H1 (cell line): ENCODE measurements around the gene SPDYE3. TPM values are rescaled to one million over a fixed set of nuclear protein-coding genes. Genes with fewer than 3 reads are reported as not detected.
"Not testable (repeated sequence)": the region's sequence is repeated elsewhere in the genome, so short reads cannot be mapped to it uniquely, and the experiment has no call there.

Source experiments
- CTCF ChIA-PET: fragments of 300-600 bp; sonication (Branson Sonifier 250); formaldehyde crosslinking; loops from one replicate; lab custom pipeline; 2021; ENCODE audit not compliant: partially characterized antibody; lab: Charles Lee
- POLR2A ChIA-PET: fragments of 300-600 bp; sonication (Branson Sonifier 250); formaldehyde crosslinking; loops from one replicate; lab custom pipeline; 2021; ENCODE audit warnings: inconsistent platforms; ENCODE audit not compliant: partially characterized antibody; lab: Charles Lee
- DNase-seq, 2 experiments: peaks; one replicate each; pipeline versions ENCODE4 v3.0.0 to v3.0.0-alpha.2; 2010 to 2022; ENCODE audit warnings: low spot score in 2 of 2, low read depth in 1 of 2, mixed read lengths in 1 of 2
- FAIRE-seq: peaks from 2 replicates; lab custom pipeline; 2011; peaks lifted over from hg19 to GRCh38; lab: Jason Lieb, UNC
- H2AFZ ChIP-seq: 2 replicates; pipeline ENCODE4 v1.8.1; 2012; ENCODE audit warnings: low read length, inconsistent platforms
- H2AK5ac ChIP-seq: 2 replicates; pipeline ENCODE4 v1.6.1; 2013; ENCODE audit warnings: low read depth, low read length
- H2BK120ac ChIP-seq: replicated peaks from 2 replicates; pipeline ENCODE3; 2013; ENCODE audit warnings: low read depth, low read length, inconsistent platforms
- H2BK12ac ChIP-seq: 2 replicates; pipeline ENCODE4 v1.6.1; 2013; ENCODE audit warnings: low read depth, low read length
- H2BK15ac ChIP-seq: 2 replicates; pipeline ENCODE4 v1.6.1; 2013; ENCODE audit warnings: low read length
- H2BK20ac ChIP-seq: 2 replicates; pipeline ENCODE4 v1.6.1; 2013; ENCODE audit warnings: low read length
- H2BK5ac ChIP-seq: 2 replicates; pipeline ENCODE4 v1.6.1; 2013; ENCODE audit warnings: low read depth, low read length
- H3K14ac ChIP-seq: 2 replicates; pipeline ENCODE4 v1.6.1; 2013; ENCODE audit warnings: inconsistent platforms; ENCODE audit not compliant: insufficient read length
- H3K18ac ChIP-seq: 2 replicates; pipeline ENCODE4 v1.6.1; 2013; ENCODE audit warnings: low read length; ENCODE audit errors: extremely low read depth
- H3K23ac ChIP-seq: 2 replicates; pipeline ENCODE4 v1.6.1; 2013; ENCODE audit warnings: inconsistent platforms; ENCODE audit not compliant: insufficient read length
- H3K23me2 ChIP-seq: 2 replicates; pipeline ENCODE4 v1.6.1; 2013; ENCODE audit warnings: low read depth, low read length
- H3K27ac ChIP-seq: 2 replicates; pipeline ENCODE4 v1.6.1; 2011; ENCODE audit warnings: low read depth, low read length, inconsistent platforms
- H3K27me3 ChIP-seq, 4 experiments: replicated peaks in 1 of 4; 1 replicate in 1 of 4; 2 replicates in 3 of 4; pipeline versions ENCODE4 v1.6.1 to v1.8.1; 2011 to 2013; ENCODE audit warnings: low read length in 3 of 4, mild to moderate bottlenecking in 3 of 4, inconsistent platforms in 2 of 4, mixed read lengths in 2 of 4, moderate library complexity in 1 of 4; ENCODE audit not compliant: control insufficient read depth in 3 of 4, insufficient read depth in 3 of 4; ENCODE audit errors: extremely low read depth in 1 of 4
- H3K36me3 ChIP-seq, 4 experiments: 2 replicates each; pipeline versions ENCODE4 v1.6.1 to v1.8.1; 2011 to 2013; ENCODE audit warnings: mild to moderate bottlenecking in 4 of 4, low read length in 3 of 4, moderate library complexity in 2 of 4, control low read depth in 1 of 4, inconsistent platforms in 1 of 4; ENCODE audit not compliant: insufficient read depth in 4 of 4, control insufficient read depth in 2 of 4
- H3K4ac ChIP-seq: replicated peaks from 2 replicates; pipeline ENCODE3; 2013; ENCODE audit warnings: low read length, low read depth, mixed read lengths, inconsistent platforms; ENCODE audit not compliant: insufficient read length
- H3K4me1 ChIP-seq, 4 experiments: replicated peaks in 1 of 4; 1 replicate in 1 of 4; 2 replicates in 3 of 4; pipeline versions ENCODE4 v1.6.1 to v1.8.1; 2011 to 2013; ENCODE audit warnings: low read length in 3 of 4, inconsistent platforms in 2 of 4, mixed read lengths in 1 of 4; ENCODE audit not compliant: insufficient read depth in 4 of 4, control insufficient read depth in 3 of 4
- H3K4me2 ChIP-seq, 2 experiments: 2 replicates each; pipeline versions ENCODE4 v1.6.1 to v1.8.1; 2011 to 2013; ENCODE audit warnings: low read depth in 2 of 2, low read length in 2 of 2, control low read depth in 1 of 2, inconsistent platforms in 1 of 2, mild to moderate bottlenecking in 1 of 2; ENCODE audit not compliant: insufficient read depth in 1 of 2
- H3K4me3 ChIP-seq, 4 experiments: fragments of 200-600, 300-600 bp in 1 of 4; sonication (generic), shearing (Covaris generic), sonication (Bioruptor Twin) in 1 of 4; 2 replicates each; pipeline versions ENCODE4 v1.5.1 to v1.8.1; 2011 to 2016; ENCODE audit warnings: low read length in 4 of 4, low read depth in 3 of 4, control low read depth in 2 of 4, inconsistent platforms in 2 of 4, mild to moderate bottlenecking in 2 of 4, mixed read lengths in 1 of 4, moderate library complexity in 1 of 4; ENCODE audit not compliant: insufficient read depth in 2 of 4; ENCODE audit errors: extremely low read depth in 1 of 4
- H3K56ac ChIP-seq: replicated peaks from 2 replicates; pipeline ENCODE3; 2013; ENCODE audit warnings: low read depth, mild to moderate bottlenecking, mixed read lengths, low read length, inconsistent platforms; ENCODE audit not compliant: insufficient read length
- H3K79me1 ChIP-seq: 2 replicates; pipeline ENCODE4 v1.6.1; 2013; ENCODE audit warnings: low read depth, low read length, control low read depth
- H3K79me2 ChIP-seq, 2 experiments: 2 replicates each; pipeline versions ENCODE4 v1.6.1 to v1.8.1; 2012 to 2013; ENCODE audit warnings: low read length in 2 of 2, mild to moderate bottlenecking in 2 of 2, inconsistent platforms in 1 of 2; ENCODE audit not compliant: insufficient read depth in 2 of 2, control insufficient read depth in 1 of 2
- H3K9ac ChIP-seq, 4 experiments: replicated peaks in 1 of 4; 1 replicate in 1 of 4; 2 replicates in 3 of 4; pipeline versions ENCODE4 v1.6.1 to v1.8.1; 2011 to 2013; ENCODE audit warnings: low read depth in 3 of 4, low read length in 3 of 4, control low read depth in 2 of 4, mild to moderate bottlenecking in 2 of 4, moderate library complexity in 2 of 4, inconsistent platforms in 1 of 4; ENCODE audit errors: extremely low read depth in 1 of 4
- H3K9me3 ChIP-seq, 2 experiments: 2 replicates each; pipeline versions ENCODE4 v1.6.1 to v1.8.1; 2012 to 2013; ENCODE audit warnings: mild to moderate bottlenecking in 2 of 2, moderate library complexity in 2 of 2, control low read depth in 1 of 2, inconsistent platforms in 1 of 2, low read depth in 1 of 2, low read length in 1 of 2, mixed read lengths in 1 of 2; ENCODE audit not compliant: insufficient read depth in 2 of 2
- H4K20me1 ChIP-seq, 2 experiments: replicated peaks in 1 of 2; 2 replicates each; pipeline versions ENCODE3 to v1.8.1; 2011 to 2013; ENCODE audit warnings: inconsistent platforms in 2 of 2, low read length in 2 of 2, mild to moderate bottlenecking in 1 of 2; ENCODE audit not compliant: insufficient read depth in 2 of 2, control insufficient read depth in 1 of 2
- H4K5ac ChIP-seq: 2 replicates; pipeline ENCODE4 v1.6.1; 2013; ENCODE audit warnings: low read length, low read depth, mixed read lengths, inconsistent platforms; ENCODE audit not compliant: insufficient read length
- H4K8ac ChIP-seq: 2 replicates; pipeline ENCODE4 v1.8.0; 2013; ENCODE audit warnings: mild to moderate bottlenecking, moderate library complexity, low read length, inconsistent platforms; ENCODE audit not compliant: insufficient read depth; ENCODE audit errors: extremely low read depth
- H4K91ac ChIP-seq: replicated peaks from 2 replicates; pipeline ENCODE3; 2013; ENCODE audit warnings: low read length, mixed read lengths, inconsistent platforms; ENCODE audit not compliant: insufficient read length
- SIN3A ChIP-seq, 2 experiments: IDR thresholded peaks in 1 of 2; conservative IDR thresholded peaks in 1 of 2; 2 replicates each; pipeline ENCODE4 v1.6.1; 2011 to 2012; ENCODE audit warnings: low read length in 2 of 2, improper control_type of control experiment in 1 of 2, low read depth in 1 of 2, mild to moderate bottlenecking in 1 of 2
- WGBS, 2 experiments: shearing (Covaris generic) in 1 of 2; methylation state at CpG; one replicate each; pipeline versions ENCODE4 v1.1.6 to v1.1.7; 2013 to 2015; ENCODE audit warnings: low lambda C conversion rate in 2 of 2, mixed read lengths in 2 of 2, inconsistent platforms in 1 of 2, low coverage in 1 of 2, missing lambda C conversion rate in 1 of 2; ENCODE audit not compliant: insufficient replicate concordance in 2 of 2, insufficient coverage in 1 of 2, insufficient read length in 1 of 2; ENCODE audit errors: extremely low coverage in 1 of 2, missing lambda C conversion rate in 1 of 2; 5-methylcytosine and 5-hydroxymethylcytosine counted together
- polyA plus RNA-seq, 7 experiments: library from polyadenylated mRNA; depleted of rRNA in 3 of 7; stranded (reverse) in 5 of 7; unstranded in 2 of 7; fragments of >200 nt in 5 of 7; fragments of 200-250 nt in 2 of 7; gene quantifications; 1 replicate in 5 of 7; 2 replicates in 1 of 7; 4 replicates in 1 of 7; pipeline versions ENCODE4 v1.2.1 to v1.2.3, GENCODE V29; 2011 to 2013; ENCODE audit warnings: missing spikeins in 2 of 7, mixed read lengths in 2 of 7
- total RNA-seq: library from RNA; stranded (reverse); fragmentation: NEBNext Ultra II Directional; extraction: Animal tissue kit (Norgen Biotek cat#: 25700); gene quantifications from 2 replicates; pipeline ENCODE4 v1.2.1, GENCODE V29; 2021

SPDYE3 gene
- total and polyA plus RNA-seq, 2 of the 8 experiments (the other 6 are each of a cell fraction or from before 2014, with no cell fraction given): not detected

- H3K4me1 ChIP-seq: peaks cover 0 to 13% (median 9%) of the 10 kb centered on the region in 4 experiments; a peak in 6 of 7 replicates
- CTCF ChIA-PET, H3K56ac ChIP-seq, H2BK5ac ChIP-seq, H4K5ac ChIP-seq, H4K91ac ChIP-seq, H2BK12ac ChIP-seq, H3K9me3 ChIP-seq, H3K23ac ChIP-seq, H3K4ac ChIP-seq, H3K23me2 ChIP-seq, H2AK5ac ChIP-seq, H3K18ac ChIP-seq, H2BK20ac ChIP-seq, H3K27ac ChIP-seq, H2BK15ac ChIP-seq, H2BK120ac ChIP-seq, FAIRE-seq, H3K14ac ChIP-seq, H4K20me1 ChIP-seq, DNase-seq, H2AFZ ChIP-seq, H3K36me3 ChIP-seq, H3K27me3 ChIP-seq, H3K79me1 ChIP-seq: not testable (repeated sequence)
- peaks cover 3 to 36% of the 10 kb centered on the region in 2 experiments for H3K79me2 ChIP-seq
- H3K9ac ChIP-seq: peak overlapping the region in 1 of 4 experiments; percentile 48; a peak in 1 of 7 replicates
- peak overlapping the region; percentile 73 to 83 for H3K4me2 ChIP-seq
- WGBS, 2 experiments: 15% methylated on average over 13 of the region's 23 CpGs; no CpG with 5 or more reads in 1 of the 2 experiments
- POLR2A ChIA-PET: interaction anchor here (0.7 kb wide), 1 partner anchor 94 kb away, joined by 4 read pairs; no protein-coding TSS in a partner anchor
- 0 out of 2 replicates have a peak overlapping the region, but pooled peaks have one; percentile 25 for H4K8ac ChIP-seq
- peak overlapping the region; percentile 41 to 73 (median 54); a peak in 6 of 8 replicates for H3K4me3 ChIP-seq
- TF ChIP-seq SIN3A (conservative IDR thresholded peaks at IDR 0.05 in 1 of 2, IDR thresholded peaks at IDR 0.05 in 1 of 2; ENCODE audit: low read depth in 1 of 2, low read length in 2 of 2): 0 out of 4 replicates have a peak, but pooled peaks of 1 of the 2 experiments have one; percentile 31
These were observed 37.2 kb upstream of the SPDYE3 start for GRCh38 chr7:100270046-100270918.
